ENCODE results near the gene DOP1A. TPM values are rescaled to one million over a fixed set of nuclear protein-coding genes. Genes with fewer than 3 reads are reported as not detected.

Gene DOP1A
- total and polyA plus RNA-seq, 8 donors: 19.7 to 42.1 (median 32.5) TPM

GRCh38 chr6:83065511-83066192 lies 1.8 kb upstream of the DOP1A start, which contains the start of gene UBE3D:
Gene UBE3D (minus strand): TSS chr6:83065841. CDS start chr6:83065718, 123 bp downstream.
- intact Hi-C loops (cut with DNase I): loop anchor here in 1 of 2 donors (2.0 to 10.0 kb wide), 2 partner anchors 149 to 449 kb away; partner anchors contain the start of gene PRSS35
- ATAC-seq: peak; percentile 85
- Histone ChIP-seq H3K4me3 (peak within 1 kb of the TSS; percentile 70 to 73), H3K36me3 (no peaks in the 10 kb centered on the region), H3K27me3 (no peaks in the 10 kb centered on the region), H3K4me1 (peaks cover 10 to 44% of the 10 kb centered on the region in 2 donors), H3K27ac (peak within 1 kb of the TSS in 1 of 2 donors; percentile 39), H3K9me3 (no peaks in the 10 kb centered on the region)
- peak; percentile 86 to 99 (median 91) for DNase-seq
- TF ChIP-seq CTCF (IDR thresholded peaks at IDR 0.05): peak; percentile 98 to 99

GRCh38 chr6:83068616-83069015 lies 1.1 kb downstream of the DOP1A start:
- TF ChIP-seq CTCF (IDR thresholded peaks at IDR 0.05): no peak
- ATAC-seq (no peak), DNase-seq (no peak)
- Histone ChIP-seq H3K27ac (peak overlapping the region in 1 of 2 donors; percentile 90), H3K36me3 (no peaks in the 10 kb centered on the region), H3K9me3 (no peaks in the 10 kb centered on the region), H3K4me3 (peak overlapping the region; percentile 91 to 97), H3K27me3 (no peaks in the 10 kb centered on the region), H3K4me1 (peaks cover 13 to 54% of the 10 kb centered on the region in 2 donors)
- intact Hi-C loops (cut with DNase I): loop anchor here in 1 of 2 donors (10.0 kb wide), 1 partner anchor 446 kb away; the partner anchor contains the start of gene PRSS35

- H3K4me3 ChIP-seq: no peak overlapping the region
- ATAC-seq: no peak
- no peaks in the 10 kb centered on the region for H3K36me3 ChIP-seq
- H3K27ac ChIP-seq: no peak overlapping the region
- no peaks in the 10 kb centered on the region for H3K9me3 ChIP-seq
- no peaks in the 10 kb centered on the region for H3K27me3 ChIP-seq
- DNase-seq: no peak
- peaks cover 13 to 48% of the 10 kb centered on the region in 2 donors for H3K4me1 ChIP-seq
- intact Hi-C loops (cut with DNase I): loop anchor here in 1 of 2 donors (10.0 kb wide), 1 partner anchor 445 kb away; the partner anchor contains the start of gene PRSS35
- no peak for TF ChIP-seq CTCF (IDR thresholded peaks at IDR 0.05)
Observed at GRCh38 chr6:83069633-83070032, 2.2 kb downstream of the DOP1A start.

GRCh38 chr6:83071023-83071422 lies 3.6 kb downstream of the DOP1A start:
- Histone ChIP-seq H3K9me3 (no peaks in the 10 kb centered on the region), H3K27ac (peak overlapping the region in 1 of 2 donors; percentile 34), H3K27me3 (no peaks in the 10 kb centered on the region), H3K4me1 (peaks cover 13 to 36% of the 10 kb centered on the region in 2 donors), H3K4me3 (no peak overlapping the region), H3K36me3 (no peaks in the 10 kb centered on the region)
- ATAC-seq (no peak), DNase-seq (no peak)
- no peak for TF ChIP-seq CTCF (IDR thresholded peaks at IDR 0.05)
- intact Hi-C loops (cut with DNase I): no loop called here

GRCh38 chr6:83071707-83072106 lies 4.2 kb downstream of the DOP1A start:
- peaks cover 13 to 33% of the 10 kb centered on the region in 2 donors for H3K4me1 ChIP-seq
- H3K9me3 ChIP-seq: no peaks in the 10 kb centered on the region
- H3K36me3 ChIP-seq: no peaks in the 10 kb centered on the region
- ATAC-seq (no peak), DNase-seq (no peak)
- no peaks in the 10 kb centered on the region for H3K27me3 ChIP-seq
- intact Hi-C loops (cut with DNase I): no loop called here
- H3K27ac ChIP-seq: no peak overlapping the region
- TF ChIP-seq CTCF (IDR thresholded peaks at IDR 0.05): no peak
- no peak overlapping the region for H3K4me3 ChIP-seq
